CD14-positive monocyte (primary cell): Measurements from ENCODE around the gene LBHD2. TPM values are rescaled to one million over a fixed set of nuclear protein-coding genes. Genes with fewer than 3 reads are reported as not detected.

Source experiments
- DNase-seq, 3 donors: peaks; one replicate each; pipeline ENCODE4 v3.0.0-alpha.2; 2011 to 2022
- H2AFZ ChIP-seq: 2 replicates; pipeline ENCODE4 v1.6.0; 2012; ENCODE audit warnings: mild to moderate bottlenecking, low read depth, low read length, inconsistent platforms; ENCODE audit not compliant: insufficient read depth, poor library complexity, severe bottlenecking
- H3K27ac ChIP-seq, 2 donors: 1 replicate in 1 of 2; 2 replicates in 1 of 2; pipeline ENCODE4 v1.5.1; 2012 to 2013; ENCODE audit warnings: low read length in 2 of 2, control low read depth in 1 of 2, inconsistent platforms in 1 of 2, low read depth in 1 of 2, mild to moderate bottlenecking in 1 of 2
- H3K27me3 ChIP-seq, 2 donors: one replicate each; pipeline versions ENCODE4 v1.6.0 to v1.6.1; 2011 to 2013; ENCODE audit warnings: low read length in 2 of 2; ENCODE audit not compliant: control insufficient read depth in 2 of 2, insufficient read depth in 2 of 2
- H3K36me3 ChIP-seq, 2 donors: replicated peaks in 1 of 2; 1 replicate in 1 of 2; 2 replicates in 1 of 2; pipeline versions ENCODE4 v1.5.1 to v1.6.1; 2012 to 2013; ENCODE audit warnings: low read length in 2 of 2, control low read depth in 1 of 2, inconsistent platforms in 1 of 2, mild to moderate bottlenecking in 1 of 2; ENCODE audit not compliant: insufficient read depth in 2 of 2, control insufficient read depth in 1 of 2
- H3K4me1 ChIP-seq, 2 donors: 1 replicate in 1 of 2; 2 replicates in 1 of 2; pipeline versions ENCODE4 v1.5.1 to v1.6.1; 2012 to 2013; ENCODE audit warnings: low read length in 2 of 2, control low read depth in 1 of 2, inconsistent platforms in 1 of 2, mild to moderate bottlenecking in 1 of 2, moderate library complexity in 1 of 2; ENCODE audit not compliant: insufficient read depth in 2 of 2, control insufficient read depth in 1 of 2
- H3K4me2 ChIP-seq: replicated peaks from 2 replicates; pipeline ENCODE3; 2012; ENCODE audit warnings: low read length, moderate library complexity, mild to moderate bottlenecking; ENCODE audit not compliant: poor library complexity, severe bottlenecking; ENCODE audit errors: extremely low read depth
- H3K4me3 ChIP-seq, 3 experiments: fragments of 200-600 bp in 1 of 3; sonication (generic) in 1 of 3; replicated peaks in 1 of 3; 1 replicate in 2 of 3; 2 replicates in 1 of 3; pipeline ENCODE4 v1.5.1; 2011 to 2013; ENCODE audit warnings: low read length in 3 of 3, mild to moderate bottlenecking in 3 of 3, control low read depth in 2 of 3, low read depth in 2 of 3, inconsistent platforms in 1 of 3, moderate library complexity in 1 of 3
- H3K79me2 ChIP-seq: 2 replicates; pipeline ENCODE4 v1.6.0; 2012; ENCODE audit warnings: mild to moderate bottlenecking, control low read depth, inconsistent platforms, low read length, moderate library complexity; ENCODE audit not compliant: insufficient read depth
- H3K9ac ChIP-seq: 2 replicates; pipeline ENCODE4 v1.6.0; 2017; ENCODE audit warnings: low read length, mild to moderate bottlenecking; ENCODE audit not compliant: insufficient read depth, poor library complexity, severe bottlenecking
- H3K9me3 ChIP-seq, 2 donors: replicated peaks in 1 of 2; 1 replicate in 1 of 2; 2 replicates in 1 of 2; pipeline versions ENCODE4 v1.5.1 to v1.6.1; 2012 to 2013; ENCODE audit warnings: low read length in 2 of 2, control low read depth in 1 of 2; ENCODE audit not compliant: control insufficient read depth in 1 of 2, insufficient read depth in 1 of 2
- H4K20me1 ChIP-seq: 2 replicates; pipeline ENCODE4 v1.6.0; 2012; ENCODE audit warnings: mild to moderate bottlenecking, low read length, control low read depth, moderate library complexity; ENCODE audit not compliant: insufficient read depth
- H3K27ac Mint-ChIP-seq, 7 donors: one replicate each; pipeline ENCODE4 v1.8.0; 2020; ENCODE audit warnings: mild to moderate bottlenecking in 7 of 7, mixed read lengths in 7 of 7, moderate library complexity in 6 of 7, inconsistent platforms in 2 of 7
- H3K27me3 Mint-ChIP-seq, 3 donors: one replicate each; pipeline ENCODE4 v1.8.0; 2021 to 2022; ENCODE audit warnings: low read depth in 3 of 3, mild to moderate bottlenecking in 3 of 3, mixed read lengths in 3 of 3, moderate library complexity in 3 of 3, inconsistent platforms in 1 of 3
- H3K36me3 Mint-ChIP-seq, 2 donors: one replicate each; pipeline ENCODE4 v1.8.0; 2020; ENCODE audit warnings: mixed read lengths in 2 of 2, inconsistent platforms in 1 of 2, mild to moderate bottlenecking in 1 of 2
- H3K4me1 Mint-ChIP-seq: one replicate; pipeline ENCODE4 v1.8.0; 2020; ENCODE audit warnings: mild to moderate bottlenecking, mixed read lengths
- H3K4me3 Mint-ChIP-seq, 2 donors: one replicate each; pipeline ENCODE4 v1.8.0; 2020; ENCODE audit warnings: mild to moderate bottlenecking in 2 of 2, mixed read lengths in 2 of 2, moderate library complexity in 1 of 2
- H3K9me3 Mint-ChIP-seq, 7 donors: one replicate each; pipeline ENCODE4 v1.8.0; 2020 to 2022; ENCODE audit warnings: mixed read lengths in 7 of 7, mild to moderate bottlenecking in 6 of 7, moderate library complexity in 6 of 7, inconsistent platforms in 2 of 7
- WGBS: methylation state at CpG from one replicate; pipeline ENCODE4 v1.1.5; 2013; ENCODE audit warnings: missing lambda C conversion rate; ENCODE audit not compliant: insufficient coverage; 5-methylcytosine and 5-hydroxymethylcytosine counted together
- intact Hi-C, 2 donors: fragments of 100-400 bp; cut with micrococcal nuclease; formaldehyde crosslinking; loops; one replicate each; pipeline versions ENCODE4 v1.15.0 to v1.15.1; 2023
- polyA plus RNA-seq, 3 donors: library from polyadenylated mRNA; depleted of rRNA in 1 of 3; unstranded in 2 of 3; stranded (reverse) in 1 of 3; fragments of 300-500 nt in 2 of 3; fragments of >200 nt in 1 of 3; fragmentation: Illumina TruSeq in 2 of 3; gene quantifications; 1 replicate in 2 of 3; 2 replicates in 1 of 3; pipeline ENCODE4 v1.2.3, GENCODE V29; 2012 to 2021
- TF ChIP-seq, protein P1 (sequence below): fragments of 200-600 bp; IDR thresholded peaks from one replicate; pipeline ENCODE4 v1.8.0; 2022; ENCODE audit warnings: antibody characterized with exemption, mild to moderate bottlenecking

LBHD2 gene
- polyA plus RNA-seq, 3 donors = not detected

DNA sequence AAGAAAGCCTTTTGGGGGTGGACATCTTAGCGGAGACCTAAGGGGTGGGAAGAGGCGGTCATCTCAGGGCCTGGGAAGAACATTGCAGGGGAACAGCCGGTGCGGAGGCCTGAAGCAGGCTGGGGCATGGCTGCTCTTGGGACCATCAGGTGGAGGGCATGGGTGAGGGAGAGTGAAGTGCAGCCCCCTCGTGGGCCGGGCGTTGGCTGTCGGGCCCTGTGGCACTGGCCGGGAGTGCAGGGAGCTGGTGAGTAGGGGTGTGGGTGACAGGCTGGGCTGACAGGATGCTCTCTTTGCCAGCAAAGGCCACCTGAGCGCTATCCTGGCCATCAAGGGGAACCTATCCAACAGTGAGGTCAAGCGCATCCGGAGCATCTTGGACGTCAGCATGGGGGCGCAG is 50.9 kb downstream of the LBHD2 start:
- H3K9ac ChIP-seq = no peak overlapping the region
- Mint-ChIP-seq H3K9me3 (no peaks in the 10 kb centered on the region), H3K27ac (peak overlapping the region in 5 of 7 donors; percentile 31 to 75 (median 38))

DNA sequence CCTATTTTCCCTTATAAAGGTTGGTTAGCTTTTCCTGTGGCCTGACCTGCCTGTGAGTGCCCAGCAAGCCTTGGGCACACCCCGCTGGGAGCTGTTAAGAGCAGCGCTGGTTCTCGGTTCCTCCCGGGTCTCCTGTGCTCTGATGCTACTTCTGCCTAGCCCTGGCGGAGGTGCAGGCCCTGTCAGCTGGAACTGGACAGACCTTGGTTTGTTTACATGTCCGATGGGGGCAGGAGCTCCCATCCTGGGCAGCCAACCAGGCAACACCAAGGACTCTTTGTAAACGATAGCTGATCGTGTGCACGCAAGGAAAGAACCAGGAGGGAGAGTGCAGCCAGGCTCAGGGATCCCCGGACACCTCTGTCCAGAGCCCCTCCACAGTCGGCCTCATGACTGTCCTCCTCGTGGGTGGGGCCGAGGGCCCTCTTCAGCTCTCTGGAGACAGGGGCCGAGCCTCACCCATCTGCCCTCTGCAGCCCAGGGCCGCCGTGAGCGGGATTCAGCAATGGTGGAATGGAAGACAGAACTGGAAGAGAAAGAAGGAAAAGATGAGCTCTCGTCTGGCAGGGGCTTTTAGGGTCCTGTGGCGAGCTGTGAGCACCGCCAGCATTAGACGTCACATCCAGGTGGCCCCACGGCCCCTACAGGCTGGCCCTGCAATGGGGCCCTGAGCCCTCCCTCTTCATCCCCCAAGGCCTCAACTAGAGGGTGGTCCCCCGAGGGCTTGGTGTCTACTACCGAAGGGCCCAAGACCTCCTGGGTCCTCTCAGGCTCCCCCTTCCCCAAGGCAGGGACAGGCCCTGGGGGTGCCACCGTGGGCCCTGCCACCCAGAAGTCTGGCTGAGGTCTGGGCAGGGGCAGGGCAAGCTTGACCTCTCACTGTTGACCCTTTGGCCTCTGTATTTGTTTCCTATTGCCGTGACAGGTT is 51.6 kb downstream of the LBHD2 start:
- peak overlapping the region in 4 of 7 donors; percentile 38 to 82 (median 58) for H3K27ac Mint-ChIP-seq
- peaks cover 0 to 6% of the 10 kb centered on the region in 2 donors for H3K27me3 ChIP-seq
- no peak overlapping the region for H3K4me2 ChIP-seq
- peak in 1 of 3 donors; percentile 6 for DNase-seq
- H3K9ac ChIP-seq = no peak overlapping the region
- no peak overlapping the region for H2AFZ ChIP-seq
- intact Hi-C loops = loop anchor here in 1 of 2 donors (5.0 kb wide), 1 partner anchor 33 kb away; no protein-coding TSS in a partner anchor
- H3K4me1 Mint-ChIP-seq = peaks cover 35% of the 10 kb centered on the region
- peaks cover 61 to 67% of the 10 kb centered on the region in 2 donors for H3K36me3 ChIP-seq
- no peak overlapping the region for H3K4me3 Mint-ChIP-seq
- peaks cover 76% of the 10 kb centered on the region for H4K20me1 ChIP-seq
- peaks cover 62 to 68% of the 10 kb centered on the region in 2 donors for H3K36me3 Mint-ChIP-seq
- H3K27ac ChIP-seq = peak overlapping the region in 1 of 2 donors; percentile 31
- WGBS = 95% methylated on average over 26 of the region's 26 CpGs
- H3K4me3 ChIP-seq = no peak overlapping the region
- H3K4me1 ChIP-seq = peaks cover 15 to 50% of the 10 kb centered on the region in 2 donors
- H3K9me3 Mint-ChIP-seq = peaks cover 0 to 2% (median 0%) of the 10 kb centered on the region in 7 donors
- no peaks in the 10 kb centered on the region for H3K9me3 ChIP-seq
- peaks cover 12% of the 10 kb centered on the region for H3K79me2 ChIP-seq
- H3K27me3 Mint-ChIP-seq = peaks cover 9 to 23% (median 18%) of the 10 kb centered on the region in 3 donors
- TF ChIP-seq, protein P1, sequence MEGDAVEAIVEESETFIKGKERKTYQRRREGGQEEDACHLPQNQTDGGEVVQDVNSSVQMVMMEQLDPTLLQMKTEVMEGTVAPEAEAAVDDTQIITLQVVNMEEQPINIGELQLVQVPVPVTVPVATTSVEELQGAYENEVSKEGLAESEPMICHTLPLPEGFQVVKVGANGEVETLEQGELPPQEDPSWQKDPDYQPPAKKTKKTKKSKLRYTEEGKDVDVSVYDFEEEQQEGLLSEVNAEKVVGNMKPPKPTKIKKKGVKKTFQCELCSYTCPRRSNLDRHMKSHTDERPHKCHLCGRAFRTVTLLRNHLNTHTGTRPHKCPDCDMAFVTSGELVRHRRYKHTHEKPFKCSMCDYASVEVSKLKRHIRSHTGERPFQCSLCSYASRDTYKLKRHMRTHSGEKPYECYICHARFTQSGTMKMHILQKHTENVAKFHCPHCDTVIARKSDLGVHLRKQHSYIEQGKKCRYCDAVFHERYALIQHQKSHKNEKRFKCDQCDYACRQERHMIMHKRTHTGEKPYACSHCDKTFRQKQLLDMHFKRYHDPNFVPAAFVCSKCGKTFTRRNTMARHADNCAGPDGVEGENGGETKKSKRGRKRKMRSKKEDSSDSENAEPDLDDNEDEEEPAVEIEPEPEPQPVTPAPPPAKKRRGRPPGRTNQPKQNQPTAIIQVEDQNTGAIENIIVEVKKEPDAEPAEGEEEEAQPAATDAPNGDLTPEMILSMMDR = no peak

More for the DNA sequence above, 50.9 kb downstream of the LBHD2 start:
- peak in 1 of 3 donors; percentile 4 for DNase-seq
- Histone ChIP-seq H3K4me1 (peaks cover 15 to 50% of the 10 kb centered on the region in 2 donors), H3K27me3 (peaks cover 0 to 6% of the 10 kb centered on the region in 2 donors), H4K20me1 (peaks cover 83% of the 10 kb centered on the region), H3K79me2 (peaks cover 19% of the 10 kb centered on the region), H3K4me3 (no peak overlapping the region), H3K27ac (peak overlapping the region in 1 of 2 donors; percentile 31), H2AFZ (no peak overlapping the region), H3K36me3 (peaks cover 67 to 73% of the 10 kb centered on the region in 2 donors), H3K9me3 (no peaks in the 10 kb centered on the region), H3K4me2 (no peak overlapping the region)
- Mint-ChIP-seq H3K36me3 (peaks cover 69 to 75% of the 10 kb centered on the region in 2 donors), H3K27me3 (peaks cover 9 to 19% (median 13%) of the 10 kb centered on the region in 3 donors), H3K4me1 (peaks cover 32% of the 10 kb centered on the region), H3K4me3 (no peak overlapping the region)
- intact Hi-C loops = loop anchor here in 1 of 2 donors (5.0 kb wide), 1 partner anchor 33 kb away; no protein-coding TSS in a partner anchor
- TF ChIP-seq, protein P1 = no peak
- WGBS = 95% methylated on average over 9 of the region's 14 CpGs
